ENCODE results near the gene PDXP. TPM values are rescaled to one million over a fixed set of nuclear protein-coding genes. Genes with fewer than 3 reads are reported as not detected.

PDXP gene
- total RNA-seq, 1 donor, result 5.8 TPM

DNA sequence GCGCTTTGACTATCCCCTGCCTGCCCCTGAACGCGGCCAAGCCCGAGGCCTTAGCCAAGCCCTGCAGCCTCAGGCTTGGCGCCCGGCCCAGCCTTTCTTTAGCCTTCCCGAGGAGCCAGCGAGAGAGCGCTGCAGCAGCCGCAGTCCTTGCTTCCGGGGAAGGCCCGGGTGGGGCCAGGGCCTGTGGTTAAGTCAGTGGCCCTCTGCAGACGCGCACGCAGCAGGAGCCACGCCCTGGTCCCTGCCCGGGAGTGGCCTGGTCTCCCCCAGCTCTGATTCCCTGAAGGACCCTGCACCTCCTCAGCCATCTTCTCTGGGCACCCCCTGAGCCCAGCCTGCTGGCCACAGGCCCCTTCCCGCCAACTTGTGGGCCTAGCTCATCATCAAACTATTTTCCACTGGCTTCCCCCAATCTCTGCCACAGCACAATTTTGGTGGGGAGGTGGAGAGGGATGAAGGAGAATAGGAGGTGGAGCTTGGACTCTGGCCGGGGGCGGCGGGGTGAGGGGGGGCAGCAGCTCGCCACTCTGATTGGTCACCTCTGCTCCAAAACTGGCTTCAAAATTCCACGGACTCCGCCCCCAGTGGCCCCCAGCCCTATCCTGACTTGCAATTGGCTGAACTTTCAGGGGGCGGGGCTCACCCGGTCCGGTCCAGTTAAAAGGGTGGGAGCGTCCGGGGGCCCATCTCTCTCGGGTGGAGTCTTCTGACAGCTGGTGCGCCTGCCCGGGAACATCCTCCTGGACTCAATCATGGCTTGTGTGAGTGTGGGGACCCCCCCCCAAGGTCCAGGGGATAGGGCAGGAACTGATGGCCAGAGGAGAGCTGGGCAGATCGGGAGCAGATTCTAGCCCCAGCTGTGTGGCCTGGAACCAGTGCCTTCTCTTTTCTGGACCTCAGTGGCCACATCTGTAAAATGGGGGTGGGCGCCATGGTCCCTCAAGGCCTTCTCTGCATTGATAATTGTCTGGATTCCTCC lies 16.7 kb downstream of the PDXP start, which contains the start of gene LGALS1:
Gene LGALS1 (plus strand): TSS at position 686 of the 979 bp plus-strand sequence. CDS start 67 bp downstream, at position 753.
- Histone ChIP-seq H3K27ac (ENCODE audit: low read depth, low read length) (peak within 1 kb of the TSS; percentile 83), H3K79me2 (ENCODE audit: insufficient read depth, low read length) (peaks cover 28% of the 10 kb centered on the region), H3K4me2 (ENCODE audit: insufficient read depth, low read length) (peak within 1 kb of the TSS; percentile 96), H3K4me1 (ENCODE audit: insufficient read depth, low read length) (peaks cover 17% of the 10 kb centered on the region), H3K9me3 (ENCODE audit: low read depth, low read length) (no peaks in the 10 kb centered on the region), H3K27me3 (ENCODE audit: insufficient read depth, low read length) (no peaks in the 10 kb centered on the region), H3K4me3 (ENCODE audit: insufficient read depth, low read length) (peak within 1 kb of the TSS; percentile 99), H3K36me3 (ENCODE audit: insufficient read depth, low read length) (peaks cover 26% of the 10 kb centered on the region), H4K20me1 (ENCODE audit: insufficient read depth, low read length) (peaks cover 32% of the 10 kb centered on the region), H2AFZ (ENCODE audit: low read length) (peak within 1 kb of the TSS; percentile 70)
- peak; percentile 98 for DNase-seq (ENCODE audit: insufficient read length, low spot score, missing footprints)
- TF ChIP-seq, protein P1, sequence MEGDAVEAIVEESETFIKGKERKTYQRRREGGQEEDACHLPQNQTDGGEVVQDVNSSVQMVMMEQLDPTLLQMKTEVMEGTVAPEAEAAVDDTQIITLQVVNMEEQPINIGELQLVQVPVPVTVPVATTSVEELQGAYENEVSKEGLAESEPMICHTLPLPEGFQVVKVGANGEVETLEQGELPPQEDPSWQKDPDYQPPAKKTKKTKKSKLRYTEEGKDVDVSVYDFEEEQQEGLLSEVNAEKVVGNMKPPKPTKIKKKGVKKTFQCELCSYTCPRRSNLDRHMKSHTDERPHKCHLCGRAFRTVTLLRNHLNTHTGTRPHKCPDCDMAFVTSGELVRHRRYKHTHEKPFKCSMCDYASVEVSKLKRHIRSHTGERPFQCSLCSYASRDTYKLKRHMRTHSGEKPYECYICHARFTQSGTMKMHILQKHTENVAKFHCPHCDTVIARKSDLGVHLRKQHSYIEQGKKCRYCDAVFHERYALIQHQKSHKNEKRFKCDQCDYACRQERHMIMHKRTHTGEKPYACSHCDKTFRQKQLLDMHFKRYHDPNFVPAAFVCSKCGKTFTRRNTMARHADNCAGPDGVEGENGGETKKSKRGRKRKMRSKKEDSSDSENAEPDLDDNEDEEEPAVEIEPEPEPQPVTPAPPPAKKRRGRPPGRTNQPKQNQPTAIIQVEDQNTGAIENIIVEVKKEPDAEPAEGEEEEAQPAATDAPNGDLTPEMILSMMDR (IDR thresholded peaks at IDR 0.05; ENCODE audit: extremely low read depth, low read depth, low read length), result no peak

DNA sequence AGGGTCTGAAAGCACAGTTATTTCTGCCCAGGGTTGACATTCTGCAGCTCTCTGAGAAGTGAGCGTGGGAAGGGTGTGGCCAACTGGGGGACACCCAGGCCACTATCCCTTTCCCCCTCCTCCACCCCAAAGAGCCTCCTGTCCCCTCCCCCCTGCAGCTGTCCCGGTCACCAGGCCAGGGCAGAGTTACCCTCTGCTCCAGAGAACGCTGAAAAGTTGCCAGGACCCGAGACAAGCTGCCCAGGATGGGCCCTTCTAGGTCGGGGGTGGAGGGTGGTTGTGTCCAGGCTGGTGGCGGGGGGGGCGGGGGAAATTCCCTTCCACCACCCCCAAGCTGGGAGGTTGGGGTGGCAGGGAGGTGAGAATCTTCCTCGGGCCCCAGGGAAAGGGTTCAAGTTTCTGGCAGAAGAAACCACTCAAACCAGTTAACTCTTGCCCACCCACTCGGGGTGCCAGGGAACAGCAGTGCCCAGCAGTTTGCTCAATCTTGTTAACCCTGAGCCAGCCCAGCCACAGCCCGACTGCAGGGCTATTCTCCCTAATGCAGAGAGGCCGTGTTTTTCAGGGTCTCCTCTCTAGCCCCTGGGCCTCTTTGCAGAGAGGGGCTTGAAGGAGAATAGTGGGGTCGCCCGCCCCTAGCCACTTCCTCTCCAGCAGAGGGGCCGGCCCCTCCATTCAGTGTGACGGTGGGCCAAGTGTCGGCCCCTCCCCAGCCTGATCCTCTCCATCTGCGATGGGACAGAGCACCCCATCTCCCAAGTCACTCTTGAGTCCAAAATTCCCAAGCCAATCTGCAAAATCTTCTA lies 17.6 kb downstream of the PDXP start:
- H3K9me3 ChIP-seq (ENCODE audit: low read depth, low read length), result no peaks in the 10 kb centered on the region
- H3K4me2 ChIP-seq (ENCODE audit: insufficient read depth, low read length), result peak overlapping the region; percentile 96
- no peak overlapping the region for H2AFZ ChIP-seq (ENCODE audit: low read length)
- H3K4me1 ChIP-seq (ENCODE audit: insufficient read depth, low read length), result peaks cover 20% of the 10 kb centered on the region
- TF ChIP-seq, protein P1 (IDR thresholded peaks at IDR 0.05; ENCODE audit: extremely low read depth, low read depth, low read length), result no peak
- H3K27ac ChIP-seq (ENCODE audit: low read depth, low read length), result peak overlapping the region; percentile 83
- no peaks in the 10 kb centered on the region for H3K27me3 ChIP-seq (ENCODE audit: insufficient read depth, low read length)
- H3K36me3 ChIP-seq (ENCODE audit: insufficient read depth, low read length), result peaks cover 26% of the 10 kb centered on the region
- peaks cover 28% of the 10 kb centered on the region for H3K79me2 ChIP-seq (ENCODE audit: insufficient read depth, low read length)
- DNase-seq (ENCODE audit: insufficient read length, low spot score, missing footprints), result no peak
- H3K4me3 ChIP-seq (ENCODE audit: insufficient read depth, low read length), result peak overlapping the region; percentile 99
- peaks cover 40% of the 10 kb centered on the region for H4K20me1 ChIP-seq (ENCODE audit: insufficient read depth, low read length)

DNA sequence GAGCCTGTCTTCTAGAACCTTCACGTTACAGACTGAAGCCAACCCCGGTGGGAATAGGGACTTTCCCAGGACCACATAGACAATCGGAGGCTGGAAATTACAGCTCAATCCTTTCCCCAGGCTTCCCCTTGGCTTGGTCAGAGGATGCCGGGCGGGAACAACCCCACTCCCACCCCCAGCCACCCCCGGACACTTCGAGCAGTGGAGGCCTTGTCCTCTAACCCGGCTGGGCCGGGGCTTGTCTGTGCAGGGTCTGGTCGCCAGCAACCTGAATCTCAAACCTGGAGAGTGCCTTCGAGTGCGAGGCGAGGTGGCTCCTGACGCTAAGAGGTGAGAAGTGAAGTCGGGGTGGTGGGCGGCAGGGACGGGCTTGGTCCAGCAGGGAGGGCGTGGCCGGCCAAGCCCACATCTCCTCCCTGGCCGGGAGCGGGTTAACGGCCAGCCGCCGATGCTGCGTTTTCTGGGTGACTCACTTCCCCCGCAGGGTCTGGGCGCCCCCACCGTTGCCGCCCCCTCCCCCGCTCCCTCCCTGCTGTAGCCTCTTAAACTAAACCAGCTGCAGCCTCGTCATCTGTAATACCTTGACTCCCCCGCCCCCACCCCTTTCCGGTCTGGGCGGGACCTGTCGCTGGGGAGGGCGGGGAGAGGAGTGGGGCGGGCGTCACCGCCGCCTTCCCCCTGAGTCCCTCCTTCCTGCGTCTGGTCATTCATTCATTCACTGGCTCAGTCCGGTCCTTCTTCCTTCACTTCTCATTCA lies 18.4 kb downstream of the PDXP start:
- H3K27ac ChIP-seq (ENCODE audit: low read depth, low read length), result peak overlapping the region; percentile 83
- H3K27me3 ChIP-seq (ENCODE audit: insufficient read depth, low read length), result no peaks in the 10 kb centered on the region
- H2AFZ ChIP-seq (ENCODE audit: low read length), result no peak overlapping the region
- H3K4me3 ChIP-seq (ENCODE audit: insufficient read depth, low read length), result peak overlapping the region; percentile 99
- H3K9me3 ChIP-seq (ENCODE audit: low read depth, low read length), result no peaks in the 10 kb centered on the region
- peaks cover 28% of the 10 kb centered on the region for H3K79me2 ChIP-seq (ENCODE audit: insufficient read depth, low read length)
- H4K20me1 ChIP-seq (ENCODE audit: insufficient read depth, low read length), result peaks cover 43% of the 10 kb centered on the region
- peak; percentile 95 for DNase-seq (ENCODE audit: insufficient read length, low spot score, missing footprints)
- TF ChIP-seq, protein P1 (IDR thresholded peaks at IDR 0.05; ENCODE audit: extremely low read depth, low read depth, low read length), result no peak
- H3K4me2 ChIP-seq (ENCODE audit: insufficient read depth, low read length), result peak overlapping the region; percentile 96
- peaks cover 26% of the 10 kb centered on the region for H3K36me3 ChIP-seq (ENCODE audit: insufficient read depth, low read length)
- H3K4me1 ChIP-seq (ENCODE audit: insufficient read depth, low read length), result peaks cover 23% of the 10 kb centered on the region
